Measurements from ENCODE around the gene MFSD6. TPM values are rescaled to one million over a fixed set of nuclear protein-coding genes. Genes with fewer than 3 reads are reported as not detected.
"Not testable (repeated sequence)": the region's sequence is repeated elsewhere in the genome, so short reads cannot be mapped to it uniquely, and the experiment has no call there.

Gene MFSD6
- total and polyA plus RNA-seq, 2 experiments from 2014 or later = 0.62 to 1.5 TPM

DNA sequence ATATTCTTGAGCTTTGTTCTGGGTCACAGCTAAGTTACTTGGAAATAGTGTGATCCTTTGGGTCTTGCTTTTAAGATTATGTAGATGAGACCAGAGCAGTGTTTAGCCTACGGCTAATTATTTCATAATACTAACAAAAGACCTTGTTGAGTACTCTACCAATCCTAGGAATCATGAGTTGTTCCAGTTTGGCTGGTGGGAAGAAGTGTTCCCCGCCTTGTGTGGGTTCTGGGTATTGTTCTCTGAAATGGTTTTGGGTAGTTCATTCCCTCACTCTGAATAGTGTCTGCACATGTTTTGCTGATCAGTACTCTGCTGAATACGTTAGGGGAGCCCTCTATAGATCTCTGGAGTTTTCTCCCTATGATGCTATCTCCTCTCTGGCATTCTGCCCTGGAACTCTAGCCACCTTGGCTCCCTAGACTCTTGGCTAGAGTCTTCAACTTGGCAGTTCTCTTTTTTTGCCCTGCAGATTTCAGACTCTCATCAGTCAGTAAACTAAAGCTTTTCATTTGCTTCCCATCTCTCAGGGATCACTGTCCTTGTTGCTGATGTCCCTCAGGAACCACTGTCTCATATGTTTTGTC lies 78.0 kb downstream of the MFSD6 start:
- no peak overlapping the region for H3K4me3 ChIP-seq
- H3K27ac ChIP-seq = no peak overlapping the region
- DNase-seq (ENCODE audit: low read depth in 1 of 2, low spot score in 1 of 2) = peak in 1 of 2 donors; percentile 16
- no peaks in the 10 kb centered on the region for H3K36me3 ChIP-seq
- H3K4me1 ChIP-seq (ENCODE audit: low read depth) = no peaks in the 10 kb centered on the region
- no peaks in the 10 kb centered on the region for H3K27me3 ChIP-seq
- H3K9me3 ChIP-seq (ENCODE audit: low read depth) = no peaks in the 10 kb centered on the region
- TF ChIP-seq, protein P1, sequence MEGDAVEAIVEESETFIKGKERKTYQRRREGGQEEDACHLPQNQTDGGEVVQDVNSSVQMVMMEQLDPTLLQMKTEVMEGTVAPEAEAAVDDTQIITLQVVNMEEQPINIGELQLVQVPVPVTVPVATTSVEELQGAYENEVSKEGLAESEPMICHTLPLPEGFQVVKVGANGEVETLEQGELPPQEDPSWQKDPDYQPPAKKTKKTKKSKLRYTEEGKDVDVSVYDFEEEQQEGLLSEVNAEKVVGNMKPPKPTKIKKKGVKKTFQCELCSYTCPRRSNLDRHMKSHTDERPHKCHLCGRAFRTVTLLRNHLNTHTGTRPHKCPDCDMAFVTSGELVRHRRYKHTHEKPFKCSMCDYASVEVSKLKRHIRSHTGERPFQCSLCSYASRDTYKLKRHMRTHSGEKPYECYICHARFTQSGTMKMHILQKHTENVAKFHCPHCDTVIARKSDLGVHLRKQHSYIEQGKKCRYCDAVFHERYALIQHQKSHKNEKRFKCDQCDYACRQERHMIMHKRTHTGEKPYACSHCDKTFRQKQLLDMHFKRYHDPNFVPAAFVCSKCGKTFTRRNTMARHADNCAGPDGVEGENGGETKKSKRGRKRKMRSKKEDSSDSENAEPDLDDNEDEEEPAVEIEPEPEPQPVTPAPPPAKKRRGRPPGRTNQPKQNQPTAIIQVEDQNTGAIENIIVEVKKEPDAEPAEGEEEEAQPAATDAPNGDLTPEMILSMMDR (IDR thresholded peaks at IDR 0.05; ENCODE audit: low read depth, low read length) = no peak

DNA sequence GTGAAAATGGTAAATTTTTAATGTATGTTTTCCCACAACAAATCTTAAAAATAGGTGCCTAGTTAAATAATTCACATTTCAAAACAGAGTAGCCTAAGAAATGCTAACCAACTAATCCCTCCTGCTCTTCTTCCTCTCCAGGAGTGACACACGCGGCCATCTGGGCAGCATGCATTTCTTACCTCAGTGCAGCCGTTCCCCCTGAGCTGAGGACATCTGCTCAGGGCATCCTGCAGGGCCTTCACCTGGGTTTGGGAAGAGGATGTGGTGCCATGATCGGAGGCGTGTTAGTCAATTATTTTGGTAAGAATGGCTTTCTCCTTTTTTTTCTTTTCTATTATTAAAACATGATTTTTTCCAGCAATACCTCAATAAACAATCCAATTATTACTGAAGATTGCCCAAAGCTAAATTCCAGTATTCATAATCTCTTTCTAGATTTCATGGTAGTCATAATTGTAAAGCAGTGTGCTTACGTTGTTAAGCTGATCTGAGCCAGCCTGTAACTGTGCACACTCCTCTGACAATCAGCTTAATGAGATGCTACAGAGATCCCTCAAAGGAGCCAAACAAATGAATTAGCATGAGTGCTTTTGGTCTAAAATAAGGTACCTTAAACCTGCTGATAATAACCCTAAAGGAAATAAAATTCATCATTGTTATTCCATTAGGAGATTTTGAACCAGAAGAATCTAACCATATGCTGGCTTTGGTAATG lies 80.5 kb downstream of the MFSD6 start:
- Histone ChIP-seq H3K36me3 (no peaks in the 10 kb centered on the region), H3K4me1 (ENCODE audit: low read depth) (no peaks in the 10 kb centered on the region), H3K9me3 (ENCODE audit: low read depth) (no peaks in the 10 kb centered on the region), H3K4me3 (no peak overlapping the region), H3K27me3 (no peaks in the 10 kb centered on the region), H3K27ac (no peak overlapping the region)
- DNase-seq (ENCODE audit: low read depth in 1 of 2, low spot score in 1 of 2) = no peak
- TF ChIP-seq, protein P1 (IDR thresholded peaks at IDR 0.05; ENCODE audit: low read depth, low read length) = no peak

DNA sequence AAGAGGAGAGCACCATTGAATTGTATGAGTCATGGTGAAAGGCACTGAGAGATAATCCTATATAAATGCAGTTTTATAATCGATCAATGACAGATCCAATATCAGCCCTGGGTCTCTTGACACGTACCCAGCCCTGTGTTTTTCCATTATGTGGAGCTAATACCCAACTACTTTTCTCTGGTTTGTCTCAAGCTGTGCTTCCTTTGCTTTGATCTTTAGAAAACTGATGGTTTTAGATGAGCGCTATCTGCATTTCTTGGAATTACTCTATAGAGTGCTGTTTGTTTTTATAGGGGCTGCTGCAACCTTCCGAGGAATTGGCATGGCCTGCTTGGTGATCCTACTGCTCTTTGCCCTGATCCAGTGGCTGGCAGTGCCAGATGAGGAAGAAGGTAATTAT lies 81.3 kb downstream of the MFSD6 start:
- no peaks in the 10 kb centered on the region for H3K4me1 ChIP-seq (ENCODE audit: low read depth)
- no peak overlapping the region for H3K4me3 ChIP-seq
- no peaks in the 10 kb centered on the region for H3K36me3 ChIP-seq
- no peak overlapping the region for H3K27ac ChIP-seq
- H3K27me3 ChIP-seq = no peaks in the 10 kb centered on the region
- H3K9me3 ChIP-seq (ENCODE audit: low read depth) = no peaks in the 10 kb centered on the region
- no peak for DNase-seq (ENCODE audit: low read depth in 1 of 2, low spot score in 1 of 2)
- TF ChIP-seq, protein P1 (IDR thresholded peaks at IDR 0.05; ENCODE audit: low read depth, low read length) = no peak

DNA sequence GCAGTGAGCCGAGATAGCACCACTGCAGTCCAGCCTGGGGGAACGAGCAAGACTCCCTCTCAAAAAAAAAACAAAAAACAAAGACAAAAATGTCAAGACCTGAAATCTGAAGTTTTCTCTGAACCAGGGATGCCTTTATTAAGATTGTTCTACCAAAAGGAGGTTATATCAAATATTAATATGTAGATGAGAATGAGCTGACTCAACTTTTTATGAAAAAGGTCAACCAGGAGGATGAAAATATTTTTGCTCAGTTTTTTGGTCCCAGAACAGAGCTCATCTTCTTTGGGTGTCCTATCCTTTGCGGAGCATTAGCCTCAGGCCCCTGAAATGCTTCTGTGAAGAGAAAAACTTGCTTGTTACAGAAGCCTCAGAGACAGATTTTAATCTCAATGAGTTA lies 82.3 kb downstream of the MFSD6 start:
- Histone ChIP-seq H3K4me1 (ENCODE audit: low read depth) (no peaks in the 10 kb centered on the region), H3K27me3 (no peaks in the 10 kb centered on the region), H3K36me3 (no peaks in the 10 kb centered on the region), H3K9me3 (ENCODE audit: low read depth) (no peaks in the 10 kb centered on the region), H3K27ac (no peak overlapping the region), H3K4me3 (no peak overlapping the region)
- no peak for DNase-seq (ENCODE audit: low read depth in 1 of 2, low spot score in 1 of 2)
- TF ChIP-seq, protein P1 (IDR thresholded peaks at IDR 0.05; ENCODE audit: low read depth, low read length) = no peak

DNA sequence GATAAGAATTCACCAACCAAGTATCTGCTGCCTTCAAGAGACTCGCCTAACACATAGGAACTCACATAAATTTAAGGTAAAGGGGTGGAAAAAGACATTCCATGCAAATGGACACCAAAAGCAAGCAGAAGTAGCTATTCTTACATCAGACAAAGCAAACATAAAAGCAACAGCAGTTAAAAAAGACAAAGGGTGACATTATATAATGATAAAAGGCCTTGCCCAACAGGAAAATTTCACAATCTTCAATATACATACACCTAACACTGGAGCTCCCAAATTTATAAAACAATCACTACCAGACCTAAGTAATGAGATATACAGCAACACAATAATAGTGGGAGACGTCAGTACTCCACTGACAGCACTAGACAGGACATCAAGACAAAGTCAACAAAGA lies 84.9 kb downstream of the MFSD6 start:
- no peak for DNase-seq (ENCODE audit: low read depth in 1 of 2, low spot score in 1 of 2)
- no peak overlapping the region for H3K27ac ChIP-seq
- H3K9me3 ChIP-seq (ENCODE audit: low read depth) = no peaks in the 10 kb centered on the region
- H3K27me3 ChIP-seq = no peaks in the 10 kb centered on the region
- H3K4me3 ChIP-seq = no peak overlapping the region
- no peaks in the 10 kb centered on the region for H3K4me1 ChIP-seq (ENCODE audit: low read depth)
- TF ChIP-seq, protein P1 (IDR thresholded peaks at IDR 0.05; ENCODE audit: low read depth, low read length) = no peak
- H3K36me3 ChIP-seq = no peaks in the 10 kb centered on the region

DNA sequence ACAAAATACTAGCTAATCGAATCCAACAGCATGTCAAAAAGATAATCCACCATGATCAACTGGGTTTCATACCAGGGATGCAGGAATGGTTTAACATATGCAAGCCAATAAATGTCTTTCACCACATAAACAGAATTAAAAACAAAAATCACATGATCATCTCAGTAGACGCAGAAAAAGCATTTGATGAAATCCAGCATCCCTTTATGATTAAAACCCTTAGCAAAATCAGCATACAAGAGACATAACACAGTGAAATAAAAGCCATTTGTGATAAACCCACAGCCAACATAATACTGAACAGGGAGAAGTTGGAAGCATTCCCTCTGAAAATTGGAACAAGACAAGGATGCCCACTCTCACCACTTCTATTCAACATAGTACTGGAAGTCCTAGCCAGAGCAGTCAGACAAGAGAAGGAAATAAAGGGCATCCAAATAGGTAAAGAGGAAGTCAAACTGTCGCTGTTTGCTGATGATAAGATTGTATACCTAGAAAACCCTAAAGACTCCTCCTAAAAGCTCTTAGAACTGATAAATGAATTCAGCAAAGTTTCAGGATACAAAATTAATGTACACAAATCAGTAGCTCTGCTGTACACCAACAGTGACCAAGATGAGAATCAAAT lies 86.6 kb downstream of the MFSD6 start:
- H3K36me3 ChIP-seq; H3K4me1 ChIP-seq (ENCODE audit: low read depth); H3K4me3 ChIP-seq; H3K9me3 ChIP-seq (ENCODE audit: low read depth); H3K27ac ChIP-seq; H3K27me3 ChIP-seq; DNase-seq (ENCODE audit: low read depth in 1 of 2, low spot score in 1 of 2): not testable (repeated sequence)
